ACC112 (cell line): ENCODE results near the gene DYRK3.
"Not testable (repeated sequence)": the region's sequence is repeated elsewhere in the genome, so short reads cannot be mapped to it uniquely, and the experiment has no call there.

ENCODE experiments used
- H2AFZ ChIP-seq: fragments of 200-600 bp; sonication (generic); one replicate; pipeline ENCODE4 v1.6.0; 2017; ENCODE audit warnings: antibody characterized with exemption, low read length; ENCODE audit not compliant: unreplicated experiment
- H3K27ac ChIP-seq: fragments of 200-600 bp; sonication (generic); 2 replicates; pipeline ENCODE4 v1.5.1; 2014; ENCODE audit warnings: low read depth, mild to moderate bottlenecking, antibody characterized with exemption, low read length, moderate library complexity
- H3K27me3 ChIP-seq: fragments of 200-600 bp; sonication (generic); 2 replicates; pipeline ENCODE4 v1.6.1; 2014; ENCODE audit warnings: mild to moderate bottlenecking, antibody characterized with exemption, low read length, moderate library complexity, mixed read lengths; ENCODE audit not compliant: insufficient read depth
- H3K36me3 ChIP-seq: fragments of 200-600 bp; sonication (generic); 2 replicates; pipeline ENCODE4 v1.6.1; 2016; ENCODE audit warnings: mild to moderate bottlenecking, antibody characterized with exemption, low read length, moderate library complexity, mixed read lengths; ENCODE audit not compliant: insufficient read depth
- H3K4me1 ChIP-seq: fragments of 200-600 bp; sonication (generic); one replicate; pipeline ENCODE4 v1.6.1; 2016; ENCODE audit warnings: low read length, mixed read lengths; ENCODE audit not compliant: insufficient read depth, unreplicated experiment, control insufficient read depth
- H3K4me3 ChIP-seq: fragments of 200-600 bp; sonication (generic); 2 replicates; pipeline ENCODE4 v1.5.1; 2014; ENCODE audit warnings: mild to moderate bottlenecking, low read depth, low read length
- H3K79me2 ChIP-seq: fragments of 200-600 bp; sonication (generic); one replicate; pipeline ENCODE4 v1.6.0; 2016; ENCODE audit warnings: low read length; ENCODE audit not compliant: control insufficient read depth, unreplicated experiment, insufficient read depth

The DYRK3 gene

GRCh38 chr1:206595581-206596318 is 39.6 kb upstream of the DYRK3 start:
- no peaks in the 10 kb centered on the region for H3K79me2 ChIP-seq

DNA sequence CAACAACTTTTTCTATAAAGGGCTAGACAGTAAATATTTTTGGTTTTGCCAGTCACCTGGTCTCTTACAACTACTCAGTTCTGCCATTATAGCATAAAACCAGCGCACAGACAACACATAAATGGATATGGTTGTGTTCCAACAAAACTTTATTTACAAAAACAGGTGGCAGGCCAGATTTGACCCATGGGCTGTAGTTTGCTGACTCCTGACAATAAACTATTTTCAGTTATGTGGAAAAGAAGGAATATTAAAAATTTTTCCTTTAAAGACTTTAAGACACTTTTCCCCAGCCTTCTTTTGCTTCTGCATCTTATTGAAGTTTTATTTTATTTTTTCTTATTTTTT is 39.0 kb upstream of the DYRK3 start:
- no peaks in the 10 kb centered on the region for H3K4me1 ChIP-seq
- H3K27me3 ChIP-seq = no peaks in the 10 kb centered on the region
- H3K27ac ChIP-seq = no peak overlapping the region
- H3K36me3 ChIP-seq = peaks cover 18% of the 10 kb centered on the region; the same call in 1 of the 2 replicates
- no peak overlapping the region for H3K4me3 ChIP-seq
- no peaks in the 10 kb centered on the region for H3K79me2 ChIP-seq
- no peak overlapping the region for H2AFZ ChIP-seq

More at GRCh38 chr1:206595581-206596318, 39.6 kb upstream of the DYRK3 start:
- peaks cover 5% of the 10 kb centered on the region for H3K4me1 ChIP-seq
- no peak overlapping the region for H3K4me3 ChIP-seq
- no peak overlapping the region for H3K27ac ChIP-seq
- H3K36me3 ChIP-seq = peaks cover 18% of the 10 kb centered on the region; the same call in 1 of the 2 replicates
- H3K27me3 ChIP-seq = no peaks in the 10 kb centered on the region
- H2AFZ ChIP-seq = no peak overlapping the region

GRCh38 chr1:206600527-206600926 is 34.8 kb upstream of the DYRK3 start:
- H3K27ac ChIP-seq = no peak overlapping the region
- no peaks in the 10 kb centered on the region for H3K27me3 ChIP-seq
- peaks cover 18% of the 10 kb centered on the region for H3K36me3 ChIP-seq
- no peaks in the 10 kb centered on the region for H3K79me2 ChIP-seq
- H3K4me1 ChIP-seq = no peaks in the 10 kb centered on the region
- H3K4me3 ChIP-seq = no peak overlapping the region
- H2AFZ ChIP-seq = no peak overlapping the region

DNA sequence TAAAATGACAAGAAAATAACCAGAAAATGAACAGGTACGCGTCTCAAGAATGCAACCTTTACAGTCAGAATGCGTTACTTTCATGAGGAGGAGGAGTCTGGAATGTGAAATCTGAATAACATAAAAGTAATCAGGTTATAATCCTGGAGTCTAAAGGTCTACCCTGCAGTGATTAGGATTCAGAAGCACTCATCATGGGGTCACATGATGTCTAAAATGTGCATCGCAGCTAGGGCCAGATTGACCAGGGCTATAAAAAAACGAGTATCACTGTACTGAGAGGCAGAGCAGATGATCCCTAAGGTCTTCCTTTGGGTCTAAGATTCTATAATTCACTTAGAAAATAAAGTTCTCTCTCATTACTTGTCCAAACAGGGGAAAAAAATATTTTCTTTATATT is 30.5 kb upstream of the DYRK3 start:
- no peak overlapping the region for H3K4me3 ChIP-seq
- peaks cover 24% of the 10 kb centered on the region for H3K36me3 ChIP-seq
- H3K27ac ChIP-seq = no peak overlapping the region
- no peak overlapping the region for H2AFZ ChIP-seq
- H3K4me1 ChIP-seq = no peaks in the 10 kb centered on the region
- no peaks in the 10 kb centered on the region for H3K79me2 ChIP-seq
- no peaks in the 10 kb centered on the region for H3K27me3 ChIP-seq

DNA sequence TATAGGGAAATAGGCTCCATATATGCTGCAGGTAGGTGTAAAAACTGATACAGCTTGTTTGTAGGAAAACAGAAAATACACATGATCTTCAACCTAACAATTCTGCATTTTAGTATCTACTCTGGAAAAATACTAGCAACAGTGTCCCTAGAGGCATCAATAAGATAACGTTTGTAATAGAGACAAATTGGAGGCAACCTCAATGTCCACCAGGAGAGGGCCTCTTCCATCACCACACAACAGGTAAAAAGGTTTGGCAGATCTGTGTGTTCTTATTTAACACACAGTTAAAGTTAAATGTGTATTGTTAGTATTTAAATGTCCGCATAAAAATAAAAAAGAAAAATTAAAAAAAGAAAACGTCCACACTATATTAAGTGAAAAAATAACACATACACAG is 28.5 kb upstream of the DYRK3 start:
- peaks cover 13% of the 10 kb centered on the region for H3K79me2 ChIP-seq
- no peak overlapping the region for H3K27ac ChIP-seq
- H2AFZ ChIP-seq = no peak overlapping the region
- H3K4me1 ChIP-seq = peaks cover 7% of the 10 kb centered on the region
- H3K27me3 ChIP-seq = no peaks in the 10 kb centered on the region
- H3K4me3 ChIP-seq = no peak overlapping the region
- H3K36me3 ChIP-seq = peaks cover 24% of the 10 kb centered on the region

GRCh38 chr1:206608108-206608698 is 27.1 kb upstream of the DYRK3 start:
- H3K4me1 ChIP-seq = peaks cover 7% of the 10 kb centered on the region
- peaks cover 18% of the 10 kb centered on the region for H3K36me3 ChIP-seq

DNA sequence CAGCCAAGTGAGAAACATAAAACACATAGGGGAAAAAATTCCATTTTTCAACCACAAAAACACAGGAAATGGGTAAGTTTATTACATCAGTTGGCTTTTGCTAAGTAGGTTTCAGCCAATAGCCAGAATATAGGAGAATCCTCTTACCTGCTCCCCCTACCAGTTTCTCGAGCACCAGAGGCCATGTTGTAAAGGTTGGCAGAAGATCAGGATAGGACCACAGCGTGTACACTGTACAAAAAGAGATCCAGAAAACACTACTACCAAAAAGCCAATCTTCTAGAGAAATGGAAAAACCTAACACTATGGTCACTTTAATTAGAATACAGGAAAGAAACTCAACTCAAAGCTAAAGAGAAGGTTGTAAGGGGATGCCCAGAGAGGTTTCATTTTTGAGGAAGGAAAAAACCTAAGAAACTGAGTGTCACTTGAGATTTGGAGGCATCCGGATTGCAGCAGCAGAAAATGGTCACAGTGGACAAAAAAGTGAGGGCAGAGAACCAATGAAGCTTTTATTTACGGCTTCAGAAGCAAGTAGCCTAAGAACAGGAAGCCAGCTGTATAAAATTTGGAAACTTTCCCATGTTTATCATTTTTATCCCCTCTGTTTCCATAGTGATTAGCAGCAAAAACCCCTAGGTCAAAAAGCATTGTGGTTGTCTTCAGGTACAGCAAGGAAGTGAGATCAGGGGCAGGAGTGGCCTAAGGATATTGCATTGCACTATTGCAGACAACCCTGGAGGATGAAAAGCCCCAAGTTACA is 25.9 kb upstream of the DYRK3 start:
- no peak overlapping the region for H3K4me3 ChIP-seq

More at GRCh38 chr1:206608108-206608698, 27.1 kb upstream of the DYRK3 start:
- H2AFZ ChIP-seq = no peak overlapping the region
- no peaks in the 10 kb centered on the region for H3K27me3 ChIP-seq
- H3K4me3 ChIP-seq = no peak overlapping the region
- peaks cover 15% of the 10 kb centered on the region for H3K79me2 ChIP-seq
- no peak overlapping the region for H3K27ac ChIP-seq

DNA sequence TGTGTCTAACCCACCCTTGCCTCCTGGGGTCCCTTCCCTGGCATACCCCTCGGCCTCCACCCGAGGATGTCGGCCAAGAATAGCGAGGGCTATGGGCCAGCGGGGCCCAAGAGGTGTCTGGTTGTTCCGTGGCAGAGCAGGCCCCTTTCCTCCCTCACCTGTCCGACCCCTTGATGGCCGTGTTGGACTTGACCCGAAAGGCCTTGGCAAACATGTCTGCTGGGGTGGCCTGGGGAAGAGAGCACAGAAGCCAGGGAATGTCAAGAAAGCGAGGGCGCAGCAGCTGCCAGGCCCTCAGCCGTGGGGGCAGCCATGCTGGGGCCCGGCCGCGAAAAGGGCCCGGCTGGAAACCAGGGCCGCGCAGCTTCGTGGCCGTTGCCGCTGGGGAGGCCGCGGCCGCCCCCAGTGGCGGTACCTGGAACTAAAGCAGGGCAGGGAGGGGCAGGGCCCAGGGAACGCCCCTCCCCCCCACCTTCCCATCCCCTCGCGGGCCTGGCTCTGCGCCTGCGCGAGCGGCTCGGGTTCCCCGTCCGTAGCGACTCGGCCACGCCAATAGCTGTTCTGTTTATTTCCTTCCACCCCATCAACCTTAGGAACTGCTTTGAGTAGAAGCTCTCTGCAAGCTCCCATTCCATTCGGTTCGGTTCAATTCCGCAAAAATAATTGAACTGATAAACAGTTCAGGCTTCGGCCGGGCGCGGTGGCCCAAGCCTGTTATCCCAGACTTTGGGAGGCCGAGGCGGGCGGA is 23.0 kb upstream of the DYRK3 start, which contains the start of gene EIF2D:
TSS of gene EIF2D (minus strand) at position 337 of the 748 bp plus-strand sequence. CDS start at position 214, 123 bp downstream.
- Histone ChIP-seq H2AFZ (peak within 1 kb of the TSS; percentile 86), H3K36me3 (no peaks in the 10 kb centered on the region), H3K4me1 (peaks cover 7% of the 10 kb centered on the region), H3K79me2 (peaks cover 15% of the 10 kb centered on the region), H3K27ac (peak within 1 kb of the TSS; percentile 71), H3K4me3 (peak within 1 kb of the TSS; percentile 87), H3K27me3 (no peaks in the 10 kb centered on the region)

More for the DNA sequence above, 25.9 kb upstream of the DYRK3 start:
- no peak overlapping the region for H2AFZ ChIP-seq
- H3K4me1 ChIP-seq = peaks cover 7% of the 10 kb centered on the region
- peak overlapping the region; percentile 7; the same call in 1 of the 2 replicates for H3K27ac ChIP-seq
- H3K27me3 ChIP-seq = no peaks in the 10 kb centered on the region
- H3K79me2 ChIP-seq = peaks cover 15% of the 10 kb centered on the region
- H3K36me3 ChIP-seq = peaks cover 16% of the 10 kb centered on the region

- not testable (repeated sequence) for H3K4me1 ChIP-seq, H3K36me3 ChIP-seq, H3K27ac ChIP-seq, H3K79me2 ChIP-seq, H3K4me3 ChIP-seq, H3K27me3 ChIP-seq, H2AFZ ChIP-seq
These were observed 8.9 kb upstream of the DYRK3 start for GRCh38 chr1:206626396-206626795.

DNA sequence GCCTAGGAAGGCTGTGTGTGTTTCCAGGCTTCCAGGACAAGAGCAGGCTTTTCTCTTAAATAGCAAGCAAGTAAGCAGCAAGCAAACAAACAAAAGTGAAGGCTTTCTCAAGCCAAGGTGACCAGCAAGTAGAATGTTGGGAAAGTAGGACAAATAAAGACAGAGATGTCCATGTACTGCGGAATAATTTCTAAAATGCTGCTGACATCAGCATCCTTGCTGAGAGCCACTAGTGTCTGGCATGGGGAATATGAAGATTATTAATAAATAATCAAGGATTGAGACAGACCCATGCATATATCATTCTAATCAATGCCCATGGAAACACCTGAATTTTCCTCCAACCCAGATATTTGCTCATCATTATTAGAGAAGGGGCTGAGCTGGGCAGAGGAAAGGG is 6.4 kb upstream of the DYRK3 start:
- no peak overlapping the region for H3K27ac ChIP-seq
- H3K4me3 ChIP-seq = no peak overlapping the region
- H3K79me2 ChIP-seq = no peaks in the 10 kb centered on the region
- no peak overlapping the region for H2AFZ ChIP-seq
- peaks cover 10% of the 10 kb centered on the region for H3K4me1 ChIP-seq
- H3K36me3 ChIP-seq = no peaks in the 10 kb centered on the region
- no peaks in the 10 kb centered on the region for H3K27me3 ChIP-seq
